Mesenchymal stem cell (in vitro differentiated cells and primary cell): ENCODE data around the gene ZNF521.

Experiments used
- DNase-seq: peaks from one replicate; pipeline ENCODE4 v3.0.0-alpha.2; 2013
- H2AFZ ChIP-seq: one replicate; pipeline ENCODE4 v1.6.1; 2013; ENCODE audit warnings: low read depth, mild to moderate bottlenecking, control low read depth, inconsistent platforms, low read length, moderate library complexity
- H2AK5ac ChIP-seq: 2 replicates; pipeline ENCODE4 v1.6.1; 2013; ENCODE audit warnings: low read length, moderate library complexity, mild to moderate bottlenecking, inconsistent platforms; ENCODE audit not compliant: severe bottlenecking
- H2BK120ac ChIP-seq: one replicate; pipeline ENCODE4 v1.6.1; 2013; ENCODE audit warnings: low read depth, mild to moderate bottlenecking, inconsistent platforms, low read length, moderate library complexity
- H2BK12ac ChIP-seq, 2 experiments: one replicate each; pipeline ENCODE4 v1.6.1; 2013; ENCODE audit warnings: inconsistent platforms in 2 of 2, low read length in 2 of 2, mild to moderate bottlenecking in 2 of 2, moderate library complexity in 2 of 2, control low read depth in 1 of 2
- H2BK15ac ChIP-seq: one replicate; pipeline ENCODE4 v1.6.1; 2013; ENCODE audit warnings: mild to moderate bottlenecking, low read depth, inconsistent platforms; ENCODE audit not compliant: poor library complexity, severe bottlenecking
- H2BK5ac ChIP-seq: 2 replicates; pipeline ENCODE4 v1.6.1; 2013; ENCODE audit warnings: low read depth, mild to moderate bottlenecking, low read length, control low read depth, inconsistent platforms; ENCODE audit not compliant: poor library complexity, severe bottlenecking
- H3K14ac ChIP-seq, 2 experiments: one replicate each; pipeline ENCODE4 v1.6.1; 2013; ENCODE audit warnings: inconsistent platforms in 2 of 2, low read length in 2 of 2, control low read depth in 1 of 2, mild to moderate bottlenecking in 1 of 2, moderate library complexity in 1 of 2
- H3K18ac ChIP-seq, 2 experiments: one replicate each; pipeline ENCODE4 v1.6.1; 2013; ENCODE audit warnings: inconsistent platforms in 2 of 2, low read length in 2 of 2, control low read depth in 1 of 2, low read depth in 1 of 2, mild to moderate bottlenecking in 1 of 2
- H3K23ac ChIP-seq, 2 experiments: one replicate each; pipeline ENCODE4 v1.6.1; 2013; ENCODE audit warnings: inconsistent platforms in 2 of 2, low read length in 2 of 2, mild to moderate bottlenecking in 2 of 2, moderate library complexity in 2 of 2, control low read depth in 1 of 2
- H3K27ac ChIP-seq: 2 replicates; pipeline ENCODE4 v1.5.1; 2013; ENCODE audit warnings: mild to moderate bottlenecking, moderate library complexity, low read length, control low read depth, inconsistent platforms; ENCODE audit not compliant: poor library complexity, severe bottlenecking
- H3K27me3 ChIP-seq, 2 experiments: 2 replicates each; pipeline versions ENCODE4 v1.6.1 to v1.7.0; 2013; ENCODE audit warnings: low read length in 2 of 2, mild to moderate bottlenecking in 2 of 2, moderate library complexity in 2 of 2, control low read depth in 1 of 2, inconsistent platforms in 1 of 2; ENCODE audit not compliant: control insufficient read depth in 1 of 2, insufficient read depth in 1 of 2
- H3K36me3 ChIP-seq, 2 experiments: 2 replicates each; pipeline versions ENCODE4 v1.6.1 to v1.7.0; 2013; ENCODE audit warnings: low read length in 2 of 2, control low read depth in 1 of 2, inconsistent platforms in 1 of 2, low read depth in 1 of 2, mild to moderate bottlenecking in 1 of 2; ENCODE audit not compliant: insufficient read depth in 2 of 2, control insufficient read depth in 1 of 2
- H3K4ac ChIP-seq, 2 experiments: one replicate each; pipeline ENCODE4 v1.6.1; 2013; ENCODE audit warnings: inconsistent platforms in 2 of 2, low read length in 2 of 2, mild to moderate bottlenecking in 2 of 2, moderate library complexity in 2 of 2, control low read depth in 1 of 2, low read depth in 1 of 2
- H3K4me1 ChIP-seq: 2 replicates; pipeline ENCODE4 v1.6.1; 2013; ENCODE audit warnings: low read depth, low read length, control low read depth; ENCODE audit not compliant: control insufficient read depth, insufficient read depth
- H3K4me2 ChIP-seq: 2 replicates; pipeline ENCODE4 v1.6.1; 2013; ENCODE audit warnings: low read length, mild to moderate bottlenecking, inconsistent platforms; ENCODE audit not compliant: poor library complexity, severe bottlenecking
- H3K4me3 ChIP-seq, 2 experiments: 2 replicates each; pipeline versions ENCODE4 v1.5.1 to v1.7.0; 2013; ENCODE audit warnings: low read length in 2 of 2, mild to moderate bottlenecking in 2 of 2, control low read depth in 1 of 2, low read depth in 1 of 2; ENCODE audit not compliant: insufficient read depth in 1 of 2
- H3K79me1 ChIP-seq: replicated peaks from 2 replicates; pipeline ENCODE4 v1.6.1; 2013; ENCODE audit warnings: mild to moderate bottlenecking, control low read depth, low read length, inconsistent platforms; ENCODE audit not compliant: poor library complexity, severe bottlenecking
- H3K9ac ChIP-seq: 2 replicates; pipeline ENCODE4 v1.7.0; 2013; ENCODE audit warnings: mild to moderate bottlenecking, low read length, moderate library complexity
- H3K9me3 ChIP-seq: 2 replicates; pipeline ENCODE4 v1.7.0; 2013; ENCODE audit warnings: mild to moderate bottlenecking, low read length; ENCODE audit not compliant: control insufficient read depth
- H4K8ac ChIP-seq: one replicate; pipeline ENCODE4 v1.6.1; 2013; ENCODE audit warnings: inconsistent platforms, mild to moderate bottlenecking, low read length, moderate library complexity
- H4K91ac ChIP-seq: one replicate; pipeline ENCODE4 v1.6.1; 2013; ENCODE audit warnings: mild to moderate bottlenecking, low read length, inconsistent platforms
- WGBS: methylation state at CpG from one replicate; pipeline ENCODE4 v1.1.7; 2013; ENCODE audit warnings: mixed read lengths; 5-methylcytosine and 5-hydroxymethylcytosine counted together

The ZNF521 gene

GRCh38 chr18:25081001-25081400, 271.0 kb downstream of the ZNF521 start:
- H4K91ac ChIP-seq = no peak overlapping the region
- H3K4me1 ChIP-seq = no peaks in the 10 kb centered on the region

DNA sequence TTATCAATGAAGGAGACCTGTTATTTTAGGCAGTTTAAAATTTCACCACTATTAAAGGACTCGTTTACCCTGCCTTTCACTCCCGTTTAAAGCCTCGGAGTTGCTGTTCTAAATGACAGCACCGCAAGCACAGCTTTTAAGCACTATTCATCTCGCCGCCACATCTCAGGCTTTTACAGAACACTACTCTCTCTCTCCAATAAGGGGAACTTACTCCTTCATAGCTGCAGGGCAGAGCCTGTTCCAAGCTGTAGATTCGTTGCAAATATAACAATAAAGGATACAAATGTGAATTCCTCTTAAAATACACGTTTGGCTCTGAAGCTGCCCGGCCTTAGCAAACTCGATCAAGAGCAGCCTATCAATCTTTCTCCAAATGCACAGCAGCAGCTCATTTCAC, 271.8 kb downstream of the ZNF521 start:
- H3K79me1 ChIP-seq = no peaks in the 10 kb centered on the region
- H3K36me3 ChIP-seq = peaks cover 15 to 58% of the 10 kb centered on the region in 2 experiments
- H3K27ac ChIP-seq = no peak overlapping the region
- no peak overlapping the region for H3K4me2 ChIP-seq
- DNase-seq = no peak
- H3K9me3 ChIP-seq = no peaks in the 10 kb centered on the region
- no peak overlapping the region for H3K18ac ChIP-seq
- H2AFZ ChIP-seq = no peak overlapping the region
- WGBS = 75% methylated on average over 10 of the region's 10 CpGs
- no peak overlapping the region for H2BK5ac ChIP-seq
- H2AK5ac ChIP-seq = no peak overlapping the region
- no peaks in the 10 kb centered on the region for H3K4me1 ChIP-seq
- H4K91ac ChIP-seq = no peak overlapping the region
- no peak overlapping the region for H2BK12ac ChIP-seq
- no peak overlapping the region for H2BK120ac ChIP-seq
- H4K8ac ChIP-seq = no peak overlapping the region
- no peak overlapping the region for H3K14ac ChIP-seq
- no peak overlapping the region for H3K9ac ChIP-seq
- H3K4ac ChIP-seq = no peak overlapping the region
- H3K4me3 ChIP-seq = no peak overlapping the region
- no peak overlapping the region for H3K23ac ChIP-seq
- no peaks in the 10 kb centered on the region for H3K27me3 ChIP-seq
- no peak overlapping the region for H2BK15ac ChIP-seq

More at GRCh38 chr18:25081001-25081400, 271.0 kb downstream of the ZNF521 start:
- Histone ChIP-seq H3K18ac (peak overlapping the region in 1 of 2 experiments; percentile 30), H3K79me1 (no peaks in the 10 kb centered on the region), H3K4me2 (no peak overlapping the region), H3K9me3 (no peaks in the 10 kb centered on the region), H3K4ac (no peak overlapping the region), H4K8ac (no peak overlapping the region), H2AK5ac (no peak overlapping the region), H3K27ac (no peak overlapping the region), H3K36me3 (peaks cover 15 to 62% of the 10 kb centered on the region in 2 experiments), H3K4me3 (no peak overlapping the region), H2BK5ac (no peak overlapping the region), H2BK12ac (no peak overlapping the region), H2BK120ac (no peak overlapping the region), H3K27me3 (no peaks in the 10 kb centered on the region), H2AFZ (no peak overlapping the region), H3K14ac (no peak overlapping the region), H2BK15ac (no peak overlapping the region), H3K23ac (no peak overlapping the region), H3K9ac (no peak overlapping the region)
- no peak for DNase-seq
- WGBS = 98% methylated on average over 6 of the region's 8 CpGs

GRCh38 chr18:25077944-25078723, 273.8 kb downstream of the ZNF521 start:
- peaks cover 17 to 48% of the 10 kb centered on the region in 2 experiments for H3K36me3 ChIP-seq
- H2BK15ac ChIP-seq = no peak overlapping the region
- H3K4ac ChIP-seq = no peak overlapping the region

DNA sequence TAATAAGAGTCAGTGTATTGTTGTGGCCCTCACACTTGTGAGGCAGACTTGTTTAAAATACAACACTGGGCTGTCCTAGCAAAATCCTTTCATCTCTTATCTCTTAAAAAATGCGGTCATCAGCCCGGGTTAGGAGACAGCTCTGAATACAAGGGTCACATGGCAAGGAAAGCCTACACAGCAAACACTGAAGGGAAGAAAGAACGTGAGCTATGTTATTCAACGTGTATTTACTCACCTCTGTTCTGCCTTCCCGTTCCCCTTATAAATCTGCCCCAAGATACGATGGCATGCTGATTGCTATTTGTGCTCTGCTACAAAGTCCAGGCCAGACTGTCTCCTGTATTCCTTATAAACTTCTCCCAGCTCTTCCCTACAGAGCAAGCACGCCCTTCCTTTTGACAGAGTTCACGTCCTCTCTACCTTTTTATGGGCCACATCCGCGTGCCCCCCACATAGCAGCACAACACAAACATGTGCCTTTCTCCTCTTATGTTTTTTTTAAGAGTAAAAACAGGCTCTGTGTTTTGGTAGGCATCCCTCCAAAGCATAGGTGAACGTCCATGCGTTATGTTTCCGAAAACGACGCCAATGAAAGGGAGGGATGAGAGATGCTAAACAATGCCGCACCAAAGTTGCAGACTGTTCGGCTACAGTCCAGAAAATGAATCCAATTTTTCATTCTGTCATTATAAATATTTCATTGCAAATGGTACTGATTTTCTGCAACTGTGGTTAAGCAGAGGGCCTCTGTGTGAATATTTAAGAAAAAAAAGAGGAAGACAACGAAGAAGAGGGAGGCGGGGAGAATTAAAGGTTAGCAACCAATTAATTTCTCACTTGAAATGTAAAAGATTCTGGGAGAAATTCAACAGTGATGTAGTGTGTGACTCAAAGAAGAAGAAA, 274.7 kb downstream of the ZNF521 start:
- H3K4me2 ChIP-seq = no peak overlapping the region
- H3K79me1 ChIP-seq = no peaks in the 10 kb centered on the region
- no peak overlapping the region for H2BK120ac ChIP-seq
- H2BK12ac ChIP-seq = no peak overlapping the region
- no peak for DNase-seq
- H2AK5ac ChIP-seq = no peak overlapping the region
- H3K4me3 ChIP-seq = no peak overlapping the region
- H2BK5ac ChIP-seq = no peak overlapping the region
- no peaks in the 10 kb centered on the region for H3K4me1 ChIP-seq
- peak overlapping the region in 1 of 2 experiments; percentile 68 for H3K18ac ChIP-seq
- no peak overlapping the region for H2AFZ ChIP-seq
- H2BK15ac ChIP-seq = no peak overlapping the region
- no peaks in the 10 kb centered on the region for H3K9me3 ChIP-seq
- no peak overlapping the region for H3K23ac ChIP-seq
- no peaks in the 10 kb centered on the region for H3K27me3 ChIP-seq
- H3K14ac ChIP-seq = no peak overlapping the region
- no peak overlapping the region for H3K27ac ChIP-seq
- whole genome bisulfite sequencing = 70% methylated on average over 17 of the region's 19 CpGs
- no peak overlapping the region for H3K9ac ChIP-seq
- H3K4ac ChIP-seq = no peak overlapping the region
- H3K36me3 ChIP-seq = peaks cover 17 to 48% of the 10 kb centered on the region in 2 experiments
- H4K8ac ChIP-seq = no peak overlapping the region
- no peak overlapping the region for H4K91ac ChIP-seq

More at GRCh38 chr18:25077944-25078723, 273.8 kb downstream of the ZNF521 start:
- WGBS = 90% methylated on average over 18 of the region's 18 CpGs
- H3K14ac ChIP-seq = no peak overlapping the region
- H3K4me3 ChIP-seq = no peak overlapping the region
- DNase-seq = no peak
- no peak overlapping the region for H4K91ac ChIP-seq
- H3K27me3 ChIP-seq = no peaks in the 10 kb centered on the region
- H2BK5ac ChIP-seq = no peak overlapping the region
- H2AFZ ChIP-seq = no peak overlapping the region
- no peak overlapping the region for H3K4me2 ChIP-seq
- no peaks in the 10 kb centered on the region for H3K9me3 ChIP-seq
- no peak overlapping the region for H2BK120ac ChIP-seq
- H4K8ac ChIP-seq = no peak overlapping the region
- no peak overlapping the region for H3K27ac ChIP-seq
- no peak overlapping the region for H3K9ac ChIP-seq
- H2BK12ac ChIP-seq = no peak overlapping the region
- no peak overlapping the region for H3K23ac ChIP-seq
- H2AK5ac ChIP-seq = no peak overlapping the region
- H3K4me1 ChIP-seq = no peaks in the 10 kb centered on the region
- no peak overlapping the region for H3K18ac ChIP-seq
- H3K79me1 ChIP-seq = no peaks in the 10 kb centered on the region
